ENCODE results near the gene HEATR9. TPM values are rescaled to one million over a fixed set of nuclear protein-coding genes. Genes with fewer than 3 reads are reported as not detected.

The HEATR9 gene
- total RNA-seq, 1 donor from 2014 or later: not detected

DNA sequence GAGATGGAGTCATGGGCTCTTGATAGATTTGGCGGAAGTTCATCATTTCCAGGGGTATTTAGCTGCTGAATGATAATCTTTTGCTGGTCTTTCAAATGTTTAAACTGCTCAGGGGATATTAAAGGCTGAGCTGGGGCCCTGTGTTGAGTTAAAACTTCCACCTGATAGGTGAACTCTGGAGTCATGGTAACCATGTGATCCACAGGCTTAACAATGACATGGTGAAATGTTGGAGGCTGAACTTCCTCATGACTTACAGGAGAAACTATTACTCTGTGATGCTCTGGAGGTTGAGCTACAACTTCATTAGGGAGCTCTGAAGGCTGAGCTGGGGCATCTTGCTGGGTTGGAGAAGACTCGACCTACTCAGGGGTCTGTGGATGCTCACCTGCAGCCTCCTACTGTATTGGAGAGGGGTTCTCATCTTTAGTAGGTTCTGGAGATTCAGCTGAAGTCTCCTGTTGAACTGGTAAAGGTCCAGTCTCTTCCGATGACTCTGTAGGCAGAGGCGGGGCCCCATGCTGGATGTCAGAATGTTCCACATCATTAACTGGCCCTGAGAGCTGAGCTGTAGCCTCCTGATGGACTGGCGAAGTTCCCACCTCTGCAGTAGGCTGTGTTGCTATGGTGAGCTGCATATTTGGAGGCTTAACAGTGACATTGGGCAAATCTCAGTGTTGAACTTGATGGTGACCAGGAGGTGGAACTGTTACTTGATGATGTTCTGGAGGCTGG, 37.7 kb upstream of the HEATR9 start:
- intact Hi-C loops (cut with DNase I): no loop called here
- Histone ChIP-seq H3K36me3 (no peaks in the 10 kb centered on the region), H3K9me3 (no peaks in the 10 kb centered on the region), H3K4me1 (no peaks in the 10 kb centered on the region), H3K27ac (no peak overlapping the region), H3K27me3 (no peaks in the 10 kb centered on the region), H3K4me3 (no peak overlapping the region)
- TF ChIP-seq, protein P1, sequence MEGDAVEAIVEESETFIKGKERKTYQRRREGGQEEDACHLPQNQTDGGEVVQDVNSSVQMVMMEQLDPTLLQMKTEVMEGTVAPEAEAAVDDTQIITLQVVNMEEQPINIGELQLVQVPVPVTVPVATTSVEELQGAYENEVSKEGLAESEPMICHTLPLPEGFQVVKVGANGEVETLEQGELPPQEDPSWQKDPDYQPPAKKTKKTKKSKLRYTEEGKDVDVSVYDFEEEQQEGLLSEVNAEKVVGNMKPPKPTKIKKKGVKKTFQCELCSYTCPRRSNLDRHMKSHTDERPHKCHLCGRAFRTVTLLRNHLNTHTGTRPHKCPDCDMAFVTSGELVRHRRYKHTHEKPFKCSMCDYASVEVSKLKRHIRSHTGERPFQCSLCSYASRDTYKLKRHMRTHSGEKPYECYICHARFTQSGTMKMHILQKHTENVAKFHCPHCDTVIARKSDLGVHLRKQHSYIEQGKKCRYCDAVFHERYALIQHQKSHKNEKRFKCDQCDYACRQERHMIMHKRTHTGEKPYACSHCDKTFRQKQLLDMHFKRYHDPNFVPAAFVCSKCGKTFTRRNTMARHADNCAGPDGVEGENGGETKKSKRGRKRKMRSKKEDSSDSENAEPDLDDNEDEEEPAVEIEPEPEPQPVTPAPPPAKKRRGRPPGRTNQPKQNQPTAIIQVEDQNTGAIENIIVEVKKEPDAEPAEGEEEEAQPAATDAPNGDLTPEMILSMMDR (IDR thresholded peaks at IDR 0.05): no peak
- DNase-seq (ENCODE audit: low spot score in 2 of 2): no peak

GRCh38 chr17:35903451-35903850, 34.8 kb upstream of the HEATR9 start:
- DNase-seq (ENCODE audit: low spot score in 2 of 2): no peak

GRCh38 chr17:35901631-35902175, 33.0 kb upstream of the HEATR9 start:
- Histone ChIP-seq H3K27ac (no peak overlapping the region), H3K36me3 (no peaks in the 10 kb centered on the region), H3K9me3 (no peaks in the 10 kb centered on the region), H3K27me3 (no peaks in the 10 kb centered on the region), H3K4me3 (no peak overlapping the region), H3K4me1 (no peaks in the 10 kb centered on the region)
- intact Hi-C loops (cut with DNase I): no loop called here
- TF ChIP-seq, protein P1 (IDR thresholded peaks at IDR 0.05): no peak
- DNase-seq (ENCODE audit: low spot score in 2 of 2): no peak

More at GRCh38 chr17:35903451-35903850, 34.8 kb upstream of the HEATR9 start:
- intact Hi-C loops (cut with DNase I): no loop called here
- TF ChIP-seq, protein P1 (IDR thresholded peaks at IDR 0.05): no peak
- Histone ChIP-seq H3K4me3 (no peak overlapping the region), H3K9me3 (no peaks in the 10 kb centered on the region), H3K36me3 (no peaks in the 10 kb centered on the region), H3K4me1 (no peaks in the 10 kb centered on the region), H3K27me3 (no peaks in the 10 kb centered on the region), H3K27ac (no peak overlapping the region)

DNA sequence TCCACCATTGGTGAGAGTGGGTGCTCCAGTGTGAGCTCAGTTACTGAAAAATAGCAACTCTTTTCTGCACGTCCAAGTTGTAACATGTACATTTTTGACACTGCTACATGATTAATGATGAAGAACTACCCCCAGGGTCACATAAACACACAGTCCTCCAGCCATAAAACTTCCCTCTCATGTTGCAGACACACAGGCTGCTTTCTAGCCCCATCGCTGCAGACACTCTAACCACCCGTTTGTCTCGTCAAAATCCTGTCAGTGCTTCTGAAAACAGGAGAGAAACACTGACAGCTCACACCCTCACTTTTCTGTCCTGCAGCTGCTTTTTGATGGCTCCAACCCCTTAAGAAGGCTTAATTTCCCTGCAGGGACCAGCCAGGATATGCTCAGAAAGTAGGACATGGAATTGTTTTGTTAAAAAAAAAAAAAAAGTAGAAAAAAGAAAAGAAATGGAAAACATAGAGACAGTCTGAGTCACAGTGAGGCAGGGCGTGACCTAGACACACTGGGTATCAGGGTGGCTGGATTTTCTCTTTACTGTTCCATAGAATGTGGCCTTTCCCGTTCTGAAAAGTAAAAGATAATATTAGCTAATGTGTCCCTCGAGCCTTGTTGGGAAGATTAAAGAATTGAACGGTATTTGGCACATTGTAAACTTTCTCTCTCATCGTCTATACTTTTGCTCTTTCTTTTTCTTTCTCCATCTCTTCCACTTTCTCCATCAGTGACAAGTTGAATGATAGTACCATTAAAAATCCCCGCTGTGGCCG, 32.2 kb upstream of the HEATR9 start:
- no peaks in the 10 kb centered on the region for H3K4me1 ChIP-seq
- intact Hi-C loops (cut with DNase I): no loop called here
- no peaks in the 10 kb centered on the region for H3K9me3 ChIP-seq
- TF ChIP-seq, protein P1 (IDR thresholded peaks at IDR 0.05): no peak
- no peak overlapping the region for H3K27ac ChIP-seq
- H3K27me3 ChIP-seq: no peaks in the 10 kb centered on the region
- no peak for DNase-seq (ENCODE audit: low spot score in 2 of 2)
- H3K4me3 ChIP-seq: no peak overlapping the region
- H3K36me3 ChIP-seq: no peaks in the 10 kb centered on the region

GRCh38 chr17:35900280-35900679, 31.6 kb upstream of the HEATR9 start:
- TF ChIP-seq, protein P1 (IDR thresholded peaks at IDR 0.05): no peak
- intact Hi-C loops (cut with DNase I): no loop called here
- Histone ChIP-seq H3K27ac (no peak overlapping the region), H3K36me3 (no peaks in the 10 kb centered on the region), H3K27me3 (no peaks in the 10 kb centered on the region), H3K4me3 (no peak overlapping the region), H3K9me3 (no peaks in the 10 kb centered on the region), H3K4me1 (no peaks in the 10 kb centered on the region)
- DNase-seq (ENCODE audit: low spot score in 2 of 2): no peak
